Thyroid gland (tissue), 4 donors: ENCODE results near the gene SLC12A4. TPM values are rescaled to one million over a fixed set of nuclear protein-coding genes. Genes with fewer than 3 reads are reported as not detected.
"Not testable (repeated sequence)": the region's sequence is repeated elsewhere in the genome, so short reads cannot be mapped to it uniquely, and the experiment has no call there.

Source experiments
- DNase-seq, 2 donors: peaks; one replicate each; pipeline ENCODE4 v3.0.0-alpha.2; 2019
- H3K27ac ChIP-seq, 3 donors: fragments of 200-600 bp; sonication (generic); 1 replicate in 2 of 3; 2 replicates in 1 of 3; pipeline ENCODE4 v1.5.1; 2016 to 2019; ENCODE audit warnings: mild to moderate bottlenecking in 1 of 3, moderate library complexity in 1 of 3
- H3K27me3 ChIP-seq: fragments of 200-600 bp; sonication (generic); one replicate; pipeline ENCODE4 v1.5.1; 2019
- H3K36me3 ChIP-seq, 2 donors: fragments of 200-600 bp; sonication (generic); one replicate each; pipeline ENCODE4 v1.5.1; 2016 to 2019
- H3K4me1 ChIP-seq, 2 donors: fragments of 200-600 bp; sonication (generic); one replicate each; pipeline ENCODE4 v1.5.1; 2017 to 2019
- H3K4me3 ChIP-seq, 3 donors: fragments of 200-600 bp; sonication (generic); replicated peaks in 1 of 3; 1 replicate in 2 of 3; 2 replicates in 1 of 3; pipeline ENCODE4 v1.5.1; 2016; ENCODE audit warnings: mild to moderate bottlenecking in 1 of 3
- H3K9me3 ChIP-seq: fragments of 200-600 bp; sonication (generic); one replicate; pipeline ENCODE4 v1.5.1; 2017
- POLR2A ChIP-seq, 2 donors: fragments of 450-650 bp; IDR thresholded peaks; one replicate each; pipeline ENCODE4 v1.6.1; 2017; ENCODE audit warnings: antibody characterized with exemption in 2 of 2, mild to moderate bottlenecking in 2 of 2, moderate library complexity in 1 of 2
- WGBS, 2 donors: methylation state at CpG; one replicate each; pipeline ENCODE4 v1.1.5; 2017; 5-methylcytosine and 5-hydroxymethylcytosine counted together
- intact Hi-C: fragments of 100-400 bp; cut with DNase I; formaldehyde crosslinking; loops from one replicate; pipeline ENCODE4 v1.15.1; 2023
- total RNA-seq, 4 donors: library from RNA; depleted of rRNA; stranded (reverse); fragments of >200 nt; gene quantifications; one replicate each; pipeline ENCODE4 v1.2.3, GENCODE V29; 2016
- TF ChIP-seq, protein P1 (sequence below), 6 experiments: fragments of 200-600 bp in 3 of 6; fragments of 450-650 bp in 3 of 6; sonication (generic) in 3 of 6; IDR thresholded peaks; one replicate each; pipeline ENCODE4 v1.5.1; 2016 to 2019; ENCODE audit warnings: antibody characterized with exemption in 6 of 6, mild to moderate bottlenecking in 2 of 6, inconsistent platforms in 1 of 6, moderate library complexity in 1 of 6

The SLC12A4 gene
- total RNA-seq, 4 donors from 2014 or later: 47.0 to 65.1 (median 51.7) TPM

DNA sequence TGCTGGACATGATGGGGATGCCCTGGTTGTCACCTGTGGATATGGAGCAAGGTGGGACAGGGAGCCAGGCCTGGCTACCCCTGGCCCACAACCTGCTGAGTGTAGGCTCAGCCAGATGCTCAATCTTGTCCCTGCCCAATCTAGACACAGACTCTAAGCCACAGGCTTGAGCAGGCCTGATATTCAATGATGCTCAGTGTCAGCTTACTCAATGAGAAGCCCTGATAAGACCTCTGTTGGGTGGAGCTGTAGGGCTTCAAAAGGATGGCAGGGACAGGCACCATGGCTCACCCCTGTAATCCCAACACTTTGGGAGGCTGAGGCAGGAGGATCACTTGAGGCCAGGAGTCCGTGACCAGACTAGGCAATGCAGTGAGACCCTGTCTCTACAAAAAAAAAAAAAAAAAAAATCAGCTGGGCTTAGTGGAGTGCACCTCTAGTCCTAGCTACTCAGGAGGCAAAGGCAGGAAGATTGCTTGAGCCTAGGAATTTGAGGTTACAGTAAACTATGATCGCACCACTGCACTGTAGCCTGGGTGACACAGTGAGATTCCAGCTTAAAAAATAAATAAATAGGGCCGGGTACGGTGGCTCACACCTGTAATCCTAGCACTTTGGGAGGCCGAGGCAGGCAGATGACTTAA lies 27.9 kb downstream of the SLC12A4 start:
- Histone ChIP-seq H3K4me1 (peaks cover 0 to 17% of the 10 kb centered on the region in 2 donors), H3K4me3 (no peak overlapping the region), H3K27ac (no peak overlapping the region), H3K36me3 (peaks cover 14 to 16% of the 10 kb centered on the region in 2 donors), H3K27me3 (no peaks in the 10 kb centered on the region), H3K9me3 (no peaks in the 10 kb centered on the region)
- DNase-seq: no peak
- 96 to 97% methylated on average over 5 of the region's 5 CpGs for WGBS, 2 donors
- TF ChIP-seq, protein P1, sequence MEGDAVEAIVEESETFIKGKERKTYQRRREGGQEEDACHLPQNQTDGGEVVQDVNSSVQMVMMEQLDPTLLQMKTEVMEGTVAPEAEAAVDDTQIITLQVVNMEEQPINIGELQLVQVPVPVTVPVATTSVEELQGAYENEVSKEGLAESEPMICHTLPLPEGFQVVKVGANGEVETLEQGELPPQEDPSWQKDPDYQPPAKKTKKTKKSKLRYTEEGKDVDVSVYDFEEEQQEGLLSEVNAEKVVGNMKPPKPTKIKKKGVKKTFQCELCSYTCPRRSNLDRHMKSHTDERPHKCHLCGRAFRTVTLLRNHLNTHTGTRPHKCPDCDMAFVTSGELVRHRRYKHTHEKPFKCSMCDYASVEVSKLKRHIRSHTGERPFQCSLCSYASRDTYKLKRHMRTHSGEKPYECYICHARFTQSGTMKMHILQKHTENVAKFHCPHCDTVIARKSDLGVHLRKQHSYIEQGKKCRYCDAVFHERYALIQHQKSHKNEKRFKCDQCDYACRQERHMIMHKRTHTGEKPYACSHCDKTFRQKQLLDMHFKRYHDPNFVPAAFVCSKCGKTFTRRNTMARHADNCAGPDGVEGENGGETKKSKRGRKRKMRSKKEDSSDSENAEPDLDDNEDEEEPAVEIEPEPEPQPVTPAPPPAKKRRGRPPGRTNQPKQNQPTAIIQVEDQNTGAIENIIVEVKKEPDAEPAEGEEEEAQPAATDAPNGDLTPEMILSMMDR (IDR thresholded peaks at IDR 0.05): no peak
- no peak for TF ChIP-seq POLR2A (IDR thresholded peaks at IDR 0.05)
- intact Hi-C loops: no loop called here

DNA sequence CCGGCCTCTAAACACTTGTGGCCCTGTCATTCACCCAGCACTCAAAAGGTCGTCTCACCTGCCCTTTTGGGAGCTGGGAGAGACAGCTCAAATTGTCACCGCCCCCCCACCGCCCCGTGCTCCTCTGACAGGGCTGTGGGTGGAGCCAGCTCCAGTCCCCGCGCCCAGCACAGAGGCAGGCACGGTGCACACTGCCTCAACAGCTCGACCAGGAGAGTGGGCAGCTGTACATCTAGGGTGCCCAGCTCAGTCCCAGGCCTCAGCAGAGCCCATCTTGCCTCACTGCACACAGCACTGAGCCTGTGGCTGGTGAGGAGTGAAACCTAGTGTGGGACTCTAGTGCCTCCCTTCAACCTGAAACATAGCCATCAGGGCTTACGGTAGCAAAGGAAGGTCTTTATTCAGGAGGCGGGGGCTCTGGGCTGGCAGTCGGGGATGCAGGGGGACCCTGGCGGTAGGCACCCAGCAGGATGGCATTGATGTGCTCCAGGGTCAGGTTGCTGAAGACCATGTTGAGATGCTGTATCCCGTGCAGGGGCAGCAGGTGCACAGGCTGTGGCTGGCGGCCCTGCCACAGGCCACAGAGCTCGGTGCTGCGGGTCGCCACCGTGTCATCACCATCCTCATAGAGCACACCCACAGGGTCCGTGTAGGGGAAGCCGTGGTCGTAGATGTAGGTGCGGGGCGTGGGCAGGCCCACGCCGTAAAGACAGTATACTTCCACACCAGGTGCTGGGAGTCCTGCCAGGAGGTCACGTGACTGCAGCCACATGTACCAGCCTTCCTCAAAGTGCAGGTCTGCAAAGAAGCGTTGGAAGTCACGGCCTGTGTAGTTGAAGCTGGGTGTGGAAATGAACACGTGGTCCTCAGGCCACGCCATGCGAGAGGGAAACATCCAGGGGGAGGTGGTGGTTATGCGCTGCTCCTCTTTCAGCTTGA lies 28.7 kb downstream of the SLC12A4 start:
- Histone ChIP-seq H3K36me3 (peaks cover 7 to 8% of the 10 kb centered on the region in 2 donors), H3K27me3 (no peaks in the 10 kb centered on the region), H3K4me3 (no peak overlapping the region), H3K4me1 (peaks cover 7 to 24% of the 10 kb centered on the region in 2 donors), H3K27ac (peak overlapping the region in 1 of 3 donors; percentile 4), H3K9me3 (no peaks in the 10 kb centered on the region)
- no peak for TF ChIP-seq POLR2A (IDR thresholded peaks at IDR 0.05)
- TF ChIP-seq, protein P1 (IDR thresholded peaks at IDR 0.05): no peak
- intact Hi-C loops: loop anchor here (10.0 kb wide), 1 partner anchor 275 kb away; the partner anchor contains the start of genes ACD, C16orf86, ENKD1 and PARD6A
- 90 to 92% methylated on average over 18 to 30 of the region's 33 CpGs for whole genome bisulfite sequencing, 2 donors
- DNase-seq: peak; percentile 36 to 43

DNA sequence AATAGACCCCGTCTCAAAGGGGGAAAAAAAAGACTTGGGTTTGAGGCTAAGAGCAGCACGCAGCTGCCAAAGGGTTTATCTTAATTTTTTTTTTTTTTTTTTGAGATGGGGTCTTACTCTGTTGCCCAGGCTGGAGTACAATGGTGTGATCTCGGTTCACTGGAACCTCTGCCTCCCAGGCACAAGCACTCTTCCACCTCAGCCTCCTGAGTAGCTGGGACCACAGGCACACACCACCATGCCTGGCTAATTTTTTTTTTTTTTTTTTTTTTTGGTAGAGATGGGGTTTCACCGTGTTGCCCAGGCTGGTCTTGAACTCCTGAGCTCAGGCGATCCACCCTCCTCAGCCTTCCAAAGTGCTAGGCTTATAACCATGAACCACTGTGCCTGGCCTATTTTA lies 30.7 kb downstream of the SLC12A4 start:
- H3K36me3 ChIP-seq, H3K27me3 ChIP-seq, H3K9me3 ChIP-seq, H3K4me3 ChIP-seq, H3K27ac ChIP-seq, DNase-seq: not testable (repeated sequence)
- intact Hi-C loops: loop anchor here (10.0 kb wide), 1 partner anchor 273 kb away; the partner anchor contains the start of genes ACD, C16orf86, ENKD1 and PARD6A
- 91 to 96% methylated on average over 5 of the region's 5 CpGs for WGBS, 2 donors
- peaks cover 7 to 21% of the 10 kb centered on the region in 2 donors for H3K4me1 ChIP-seq

DNA sequence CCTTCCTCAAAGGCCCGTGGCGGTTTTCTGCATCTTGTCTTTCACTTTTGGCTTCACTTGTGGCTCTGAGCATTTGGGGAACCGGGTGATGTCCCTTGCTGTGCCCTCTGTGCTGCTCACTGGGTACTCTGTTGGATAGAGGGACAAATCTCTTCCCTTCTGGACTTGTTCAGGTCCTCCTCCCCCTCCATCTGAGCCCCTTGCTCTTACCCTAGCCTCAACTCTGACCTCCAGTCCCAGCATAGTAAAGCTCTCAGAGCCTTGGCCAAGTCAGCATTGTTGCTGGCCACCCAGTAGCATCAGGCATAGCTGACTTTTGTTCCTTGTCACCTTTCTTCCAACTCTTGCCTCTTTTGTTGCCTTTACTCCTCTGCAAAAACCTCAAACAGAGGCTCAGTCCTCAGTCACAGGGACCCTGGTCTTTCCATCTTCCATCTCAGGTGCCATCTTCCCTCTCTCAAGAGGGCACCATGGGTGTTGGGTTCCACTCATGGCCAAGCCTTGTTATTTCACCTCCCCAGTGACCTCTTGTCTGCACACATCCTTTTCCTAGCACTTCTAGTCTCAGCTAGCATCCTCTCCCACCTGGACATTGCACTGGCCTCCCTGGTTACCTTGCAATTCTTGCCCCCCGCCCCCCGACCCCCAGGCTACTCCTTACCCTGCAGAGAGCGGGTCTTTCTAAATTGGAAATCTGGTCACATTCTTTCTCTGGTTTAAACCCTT lies 31.4 kb downstream of the SLC12A4 start:
- no peaks in the 10 kb centered on the region for H3K9me3 ChIP-seq
- H3K4me3 ChIP-seq: peak overlapping the region; percentile 77 to 97 (median 92)
- DNase-seq: peak in 1 of 2 donors; percentile 66
- no peaks in the 10 kb centered on the region for H3K36me3 ChIP-seq
- intact Hi-C loops: loop anchor here (10.0 kb wide), 1 partner anchor 272 kb away; the partner anchor contains the start of genes ACD, C16orf86, ENKD1 and PARD6A
- peaks cover 7 to 15% of the 10 kb centered on the region in 2 donors for H3K4me1 ChIP-seq
- peak overlapping the region; percentile 81 to 95 (median 86) for H3K27ac ChIP-seq
- WGBS, 2 donors: 46 to 48% methylated on average over 6 of the region's 6 CpGs
- H3K27me3 ChIP-seq: no peaks in the 10 kb centered on the region
- TF ChIP-seq, protein P1 (IDR thresholded peaks at IDR 0.05): no peak
- TF ChIP-seq POLR2A (IDR thresholded peaks at IDR 0.05): no peak
